HEK293T (cell line): ENCODE measurements around the gene BTBD17.

Experiments used
- PKNOX1 ChIP-seq: fragments of 450-650 bp; IDR thresholded peaks from 2 replicates; pipeline ENCODE4 v1.6.1; 2016
- ZNF384 ChIP-seq: fragments of 450-650 bp; IDR thresholded peaks from 2 replicates; pipeline ENCODE4 v1.6.1; 2016

GRCh38 chr17:74342224-74342623, 19.4 kb downstream of the BTBD17 start:
- no peak for TF ChIP-seq PKNOX1
- TF ChIP-seq ZNF384: no peak
